Stomach (tissue), 9 donors: ENCODE results near the gene PANX1. TPM values are rescaled to one million over a fixed set of nuclear protein-coding genes. Genes with fewer than 3 reads are reported as not detected.

Experiments used
- DNase-seq, 2 donors: peaks; one replicate each; pipeline versions ENCODE4 v3.0.0 to v3.0.0-alpha.2; 2013 to 2019
- H3K27ac ChIP-seq, 5 donors: fragments of 200-600 bp in 4 of 5; sonication (generic) in 4 of 5; one replicate each; pipeline ENCODE4 v1.5.1; 2013 to 2019; ENCODE audit warnings: mild to moderate bottlenecking in 1 of 5, moderate library complexity in 1 of 5
- H3K27me3 ChIP-seq, 3 donors: fragments of 200-600 bp; sonication (generic); one replicate each; pipeline ENCODE4 v1.5.1; 2017 to 2019; ENCODE audit warnings: mixed run types in 1 of 3
- H3K36me3 ChIP-seq, 4 donors: fragments of 200-600 bp; sonication (generic); 1 replicate in 3 of 4; 2 replicates in 1 of 4; pipeline ENCODE4 v1.5.1; 2016 to 2019
- H3K4me1 ChIP-seq, 4 donors: fragments of 200-600 bp; sonication (generic); one replicate each; pipeline ENCODE4 v1.5.1; 2016 to 2019
- H3K4me3 ChIP-seq, 4 donors: fragments of 200-600 bp; sonication (generic) in 3 of 4; one replicate each; pipeline ENCODE4 v1.5.1; 2016 to 2019; ENCODE audit warnings: mild to moderate bottlenecking in 1 of 4
- H3K9me3 ChIP-seq, 4 donors: fragments of 200-600 bp; sonication (generic); one replicate each; pipeline ENCODE4 v1.5.1; 2016 to 2019
- CTCF ChIP-seq, 7 experiments: fragments of 450-650 bp in 4 of 7; fragments of 200-600 bp in 3 of 7; sonication (generic) in 3 of 7; IDR thresholded peaks; one replicate each; pipeline ENCODE4 v1.5.1; 2016 to 2019; ENCODE audit warnings: antibody characterized with exemption in 7 of 7, control low read depth in 2 of 7, mild to moderate bottlenecking in 1 of 7
- EP300 ChIP-seq: sonication (generic); formaldehyde crosslinking; IDR thresholded peaks from one replicate; pipeline ENCODE4 v1.6.1; 2017; ENCODE audit warnings: antibody characterized with exemption
- POLR2A ChIP-seq, 4 donors: fragments of 450-650 bp; IDR thresholded peaks; one replicate each; pipeline ENCODE4 v1.6.1; 2016; ENCODE audit warnings: antibody characterized with exemption in 4 of 4, control low read depth in 2 of 4, mild to moderate bottlenecking in 1 of 4, moderate library complexity in 1 of 4
- POLR2AphosphoS5 ChIP-seq, 3 donors: sonication (generic); formaldehyde crosslinking; IDR thresholded peaks; one replicate each; pipeline ENCODE4 v1.6.1; 2016; ENCODE audit warnings: antibody characterized with exemption in 3 of 3
- WGBS, 5 donors: extraction: QIAGEN DNeasy Blood & Tissue Kit in 3 of 5; methylation state at CpG; one replicate each; pipeline versions ENCODE4 v1.1.5 to v1.1.7; 2013 to 2018; 5-methylcytosine and 5-hydroxymethylcytosine counted together
- intact Hi-C: fragments of 100-400 bp; cut with DNase I; formaldehyde crosslinking; loops from one replicate; pipeline ENCODE4 v1.15.1; 2023; ENCODE audit warnings: low total_unique reads
- polyA plus RNA-seq, 3 donors: library from polyadenylated mRNA; stranded (reverse); fragments of 200-250 nt; gene quantifications; one replicate each; pipeline ENCODE4 v1.2.3, GENCODE V29; 2013
- total RNA-seq, 5 donors: library from RNA; depleted of rRNA; stranded (reverse); fragments of >200 nt; gene quantifications; one replicate each; pipeline versions ENCODE4 v1.1.0 to v1.2.3, GENCODE V29; 2014 to 2016
- donor health status: healthy with polysubstance abuse.
- donor health status: Bipolar disorder and iron deficiency.
- donor health status: healthy.

Gene PANX1
- total and polyA plus RNA-seq, 8 donors, result 1.2 to 41.1 (median 11.1) TPM

- TF ChIP-seq POLR2A (IDR thresholded peaks at IDR 0.05) (no peak), POLR2AphosphoS5 (IDR thresholded peaks at IDR 0.05) (no peak), CTCF (IDR thresholded peaks at IDR 0.05) (no peak)
- intact Hi-C loops, result no loop called here
- Histone ChIP-seq H3K9me3 (no peaks in the 10 kb centered on the region), H3K4me3 (no peak overlapping the region), H3K36me3 (peaks cover 10 to 49% (median 35%) of the 10 kb centered on the region in 4 donors), H3K27me3 (no peaks in the 10 kb centered on the region), H3K27ac (no peak overlapping the region), H3K4me1 (peaks cover 0 to 20% (median 12%) of the 10 kb centered on the region in 4 donors)
- DNase-seq, result peak in 1 of 2 donors; percentile 22
- 68 to 80% (median 74%) methylated on average over 5 of the region's 5 CpGs for WGBS, 5 donors
Observed at GRCh38 chr11:94181526-94181925, 52.9 kb downstream of the PANX1 start.

- DNase-seq, result peak in 1 of 2 donors; percentile 18
- H3K9me3 ChIP-seq, result no peaks in the 10 kb centered on the region
- TF ChIP-seq EP300, result no peak
- no peak for TF ChIP-seq POLR2A (IDR thresholded peaks at IDR 0.05)
- no peak for TF ChIP-seq POLR2AphosphoS5 (IDR thresholded peaks at IDR 0.05)
- H3K4me1 ChIP-seq, result peaks cover 0 to 20% (median 12%) of the 10 kb centered on the region in 4 donors
- no peaks in the 10 kb centered on the region for H3K27me3 ChIP-seq
- intact Hi-C loops, result no loop called here
- no peak overlapping the region for H3K27ac ChIP-seq
- peaks cover 10 to 49% (median 35%) of the 10 kb centered on the region in 4 donors for H3K36me3 ChIP-seq
- WGBS, 5 donors, result 47 to 69% (median 56%) methylated on average over 2 of the region's 2 CpGs
- no peak overlapping the region for H3K4me3 ChIP-seq
Observed at GRCh38 chr11:94181943-94182342, 53.3 kb downstream of the PANX1 start.

- Histone ChIP-seq H3K4me3 (no peak overlapping the region), H3K4me1 (peaks cover 0 to 20% (median 12%) of the 10 kb centered on the region in 4 donors), H3K9me3 (no peaks in the 10 kb centered on the region), H3K27me3 (no peaks in the 10 kb centered on the region), H3K36me3 (peaks cover 10 to 42% (median 32%) of the 10 kb centered on the region in 4 donors), H3K27ac (peak overlapping the region in 3 of 5 donors; percentile 5 to 33 (median 16))
- DNase-seq, result no peak
- intact Hi-C loops, result no loop called here
- no peak for TF ChIP-seq POLR2A (IDR thresholded peaks at IDR 0.05)
- no peak for TF ChIP-seq EP300
- TF ChIP-seq CTCF (IDR thresholded peaks at IDR 0.05), result no peak
- TF ChIP-seq POLR2AphosphoS5 (IDR thresholded peaks at IDR 0.05), result no peak
- WGBS, 5 donors, result 75 to 90% (median 79%) methylated on average over 8 of the region's 8 CpGs
Observed at GRCh38 chr11:94183251-94183885, 54.7 kb downstream of the PANX1 start.

GRCh38 chr11:94183886-94184264 is 55.2 kb downstream of the PANX1 start:
- 18 to 40% (median 34%) methylated on average over 7 of the region's 7 CpGs for WGBS, 5 donors
- H3K9me3 ChIP-seq, result no peaks in the 10 kb centered on the region
- H3K27me3 ChIP-seq, result no peaks in the 10 kb centered on the region
- peaks cover 0 to 20% (median 12%) of the 10 kb centered on the region in 4 donors for H3K4me1 ChIP-seq
- intact Hi-C loops, result no loop called here
- TF ChIP-seq EP300, result no peak
- peak in 1 of 3 donors; percentile 67 for TF ChIP-seq POLR2AphosphoS5 (IDR thresholded peaks at IDR 0.05)
- TF ChIP-seq POLR2A (IDR thresholded peaks at IDR 0.05), result no peak
- TF ChIP-seq CTCF (IDR thresholded peaks at IDR 0.05), result peak in 5 of 7 experiments; percentile 69 to 88 (median 76)
- H3K27ac ChIP-seq, result peak overlapping the region in 3 of 5 donors; percentile 5 to 33 (median 16)
- no peak overlapping the region for H3K4me3 ChIP-seq
- DNase-seq, result peak; percentile 80
- peaks cover 10 to 37% (median 27%) of the 10 kb centered on the region in 4 donors for H3K36me3 ChIP-seq

GRCh38 chr11:94184362-94184761 is 55.7 kb downstream of the PANX1 start:
- Histone ChIP-seq H3K4me3 (no peak overlapping the region), H3K4me1 (peaks cover 0 to 20% (median 12%) of the 10 kb centered on the region in 4 donors), H3K36me3 (peaks cover 10 to 32% (median 25%) of the 10 kb centered on the region in 4 donors), H3K9me3 (no peaks in the 10 kb centered on the region), H3K27me3 (no peaks in the 10 kb centered on the region), H3K27ac (peak overlapping the region in 1 of 5 donors; percentile 33)
- intact Hi-C loops, result no loop called here
- DNase-seq, result no peak
- 41 to 52% (median 47%) methylated on average over 1 of the region's 1 CpG for WGBS, 5 donors
- no peak for TF ChIP-seq POLR2AphosphoS5 (IDR thresholded peaks at IDR 0.05)
- no peak for TF ChIP-seq CTCF (IDR thresholded peaks at IDR 0.05)
- no peak for TF ChIP-seq EP300
